A549 treated with ZK216348 at 1 μM for 4 hours (cell line): ENCODE measurements around the gene EPS8. TPM values are rescaled to one million over a fixed set of nuclear protein-coding genes. Genes with fewer than 3 reads are reported as not detected.

Experiments used
- total RNA-seq: library from RNA; stranded (reverse); fragments of 200-300 nt; extraction: Qiagen RNA extraction; gene quantifications from 5 replicates; pipeline ENCODE4 v1.2.3, GENCODE V29; 2022; ENCODE audit warnings: low read depth

The EPS8 gene
- 40.2 to 52.8 TPM (median 50.1 TPM) in 5 replicates for total RNA-seq

GRCh38 chr12:15789220-15790171 is at the start of gene EPS8:
EPS8 (minus strand) TSS chr12:15789388; CDS start chr12:15682951, 106,437 bp downstream.

Other genes starting within 250 kb of the EPS8 start
- gene STRAP, start 93.0 kb upstream of the EPS8 start, total RNA-seq = 165 to 212 TPM (median 188 TPM) in 5 replicates
- gene DERA, start 121.9 kb upstream of the EPS8 start, total RNA-seq = 37.9 to 55.2 TPM (median 38.0 TPM) in 5 replicates